ENCODE results near the gene PEX5. TPM values are rescaled to one million over a fixed set of nuclear protein-coding genes. Genes with fewer than 3 reads are reported as not detected.

The PEX5 gene
- total and polyA plus RNA-seq, 2 of the 8 experiments (the other 6 are each of a cell fraction or from before 2014, with no cell fraction given): 16.8 to 50.5 TPM

DNA sequence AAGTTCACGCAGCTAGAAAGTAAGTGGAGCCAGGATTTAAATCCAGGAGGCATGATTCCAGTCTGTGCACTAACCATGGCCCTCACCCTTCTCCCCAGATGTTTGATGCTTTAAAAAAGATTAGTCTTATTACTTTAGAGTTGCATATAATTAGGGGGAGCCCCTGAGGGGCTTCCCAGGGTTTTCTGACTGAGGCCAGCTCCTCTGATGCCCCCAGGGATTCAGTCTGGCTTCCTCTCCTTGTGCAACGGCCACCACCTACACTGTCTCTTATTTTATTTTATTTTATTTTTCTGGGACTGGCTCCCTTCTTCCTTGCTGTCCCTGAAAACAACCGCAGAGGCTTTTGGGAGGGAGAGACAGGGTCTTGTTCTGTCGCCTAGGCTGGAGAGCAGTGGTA, 36.7 kb upstream of the PEX5 start:
- Histone ChIP-seq H2BK120ac (replicated peaks; ENCODE audit: low read depth, low read length) (no peak overlapping the region), H3K4me1 (replicated peaks in 1 of 4; ENCODE audit: control insufficient read depth in 3 of 4, insufficient read depth in 4 of 4, low read length in 3 of 4) (no peaks in the 10 kb centered on the region), H3K27me3 (replicated peaks in 1 of 4; ENCODE audit: control insufficient read depth in 3 of 4, extremely low read depth in 1 of 4, insufficient read depth in 3 of 4, low read length in 3 of 4) (no peaks in the 10 kb centered on the region), H3K14ac (ENCODE audit: insufficient read length) (no peak overlapping the region), H4K8ac (ENCODE audit: extremely low read depth, insufficient read depth, low read length) (no peak overlapping the region), H3K18ac (ENCODE audit: extremely low read depth, low read length) (no peak overlapping the region), H4K20me1 (replicated peaks in 1 of 2; ENCODE audit: control insufficient read depth in 1 of 2, insufficient read depth in 2 of 2, low read length in 2 of 2) (peaks cover 2 to 3% of the 10 kb centered on the region in 2 experiments), H3K79me2 (ENCODE audit: control insufficient read depth in 1 of 2, insufficient read depth in 2 of 2, low read length in 2 of 2) (no peaks in the 10 kb centered on the region), H3K23ac (ENCODE audit: insufficient read length) (no peak overlapping the region), H2BK20ac (ENCODE audit: low read length) (no peak overlapping the region), H2AFZ (ENCODE audit: low read length) (no peak overlapping the region), H2BK5ac (ENCODE audit: low read depth, low read length) (no peak overlapping the region), H2AK5ac (ENCODE audit: low read depth, low read length) (no peak overlapping the region), H3K4me3 (ENCODE audit: extremely low read depth in 1 of 4, insufficient read depth in 2 of 4, low read depth in 3 of 4, low read length in 4 of 4) (no peak overlapping the region), H3K9ac (replicated peaks in 1 of 4; ENCODE audit: extremely low read depth in 1 of 4, low read depth in 3 of 4, low read length in 3 of 4) (no peak overlapping the region), H4K91ac (replicated peaks; ENCODE audit: insufficient read length, low read length) (no peak overlapping the region), H3K4me2 (ENCODE audit: insufficient read depth in 1 of 2, low read depth in 2 of 2, low read length in 2 of 2) (no peak overlapping the region), H3K56ac (replicated peaks; ENCODE audit: insufficient read length, low read depth, low read length) (no peak overlapping the region), H4K5ac (ENCODE audit: insufficient read length, low read depth, low read length) (no peak overlapping the region), H3K36me3 (ENCODE audit: control insufficient read depth in 2 of 4, insufficient read depth in 4 of 4, low read length in 3 of 4) (peaks cover 0 to 9% (median 0%) of the 10 kb centered on the region in 4 experiments; a peak in 5 of 8 replicates), H3K23me2 (ENCODE audit: low read depth, low read length) (no peaks in the 10 kb centered on the region), H2BK12ac (ENCODE audit: low read depth, low read length) (no peak overlapping the region), H2BK15ac (ENCODE audit: low read length) (no peak overlapping the region), H3K9me3 (ENCODE audit: insufficient read depth in 2 of 2, low read depth in 1 of 2, low read length in 1 of 2) (no peaks in the 10 kb centered on the region), H3K27ac (ENCODE audit: low read depth, low read length) (no peak overlapping the region), H3K79me1 (ENCODE audit: low read depth, low read length) (no peaks in the 10 kb centered on the region), H3K4ac (replicated peaks; ENCODE audit: insufficient read length, low read depth, low read length) (no peak overlapping the region)
- FAIRE-seq (no peak), DNase-seq (ENCODE audit: low read depth in 1 of 2, low spot score in 2 of 2) (no peak)
- no peak for TF ChIP-seq POLR2A (IDR thresholded peaks at IDR 0.05; ENCODE audit: control extremely low read depth in 1 of 2, low read depth in 2 of 2, low read length in 2 of 2)
- ChIA-PET POLR2A (ENCODE audit: partially characterized antibody) (interaction anchor here (1.4 to 1.5 kb wide), 2 partner anchors 10 to 209 kb away, joined by 3 to 5 read pairs; partner anchors contain the start of genes C12orf57 and RNU7-1), CTCF (ENCODE audit: partially characterized antibody) (interaction anchor here (0.8 to 10.0 kb wide), 6 partner anchors 9 to 92 kb away, joined by 3 to 151 read pairs (median 5); partner anchors contain the start of gene C1S)
- WGBS, 2 experiments (ENCODE audit: extremely low coverage in 1 of 2, insufficient coverage in 1 of 2, insufficient read length in 1 of 2, insufficient replicate concordance in 2 of 2, low coverage in 1 of 2, low lambda C conversion rate in 2 of 2, missing lambda C conversion rate in 1 of 2): 83% methylated on average over 4 of the region's 4 CpGs; no CpG with 5 or more reads in 1 of the 2 experiments
